Sigmoid colon (tissue), 7 donors: ENCODE measurements around the gene OR7A17. TPM values are rescaled to one million over a fixed set of nuclear protein-coding genes. Genes with fewer than 3 reads are reported as not detected.

ENCODE experiments used
- DNase-seq: peaks from one replicate; pipeline ENCODE4 v3.0.0-alpha.2; 2019
- H3K27ac ChIP-seq, 4 donors: fragments of 200-600 bp; sonication (generic); one replicate each; pipeline ENCODE4 v1.5.1; 2016 to 2019; ENCODE audit warnings: mild to moderate bottlenecking in 1 of 4
- H3K27me3 ChIP-seq, 3 donors: fragments of 200-600 bp; sonication (generic); one replicate each; pipeline ENCODE4 v1.5.1; 2019; ENCODE audit warnings: mild to moderate bottlenecking in 1 of 3
- H3K36me3 ChIP-seq, 4 donors: fragments of 200-600 bp; sonication (generic); one replicate each; pipeline ENCODE4 v1.5.1; 2016 to 2019
- H3K4me1 ChIP-seq, 4 donors: fragments of 200-600 bp; sonication (generic); one replicate each; pipeline ENCODE4 v1.5.1; 2017 to 2019
- H3K4me3 ChIP-seq, 4 donors: fragments of 200-600 bp; sonication (generic); one replicate each; pipeline ENCODE4 v1.5.1; 2017 to 2019; ENCODE audit warnings: mild to moderate bottlenecking in 2 of 4, moderate library complexity in 1 of 4
- H3K9me3 ChIP-seq, 4 donors: fragments of 200-600 bp in 3 of 4; sonication (generic) in 3 of 4; one replicate each; pipeline versions ENCODE4 v1.5.1 to v1.6.1; 2013 to 2019
- EP300 ChIP-seq, 4 donors: sonication (generic); formaldehyde crosslinking; IDR thresholded peaks; one replicate each; pipeline ENCODE4 v1.6.1; 2017; ENCODE audit warnings: antibody characterized with exemption in 4 of 4
- POLR2A ChIP-seq, 2 donors: fragments of 450-650 bp; IDR thresholded peaks; one replicate each; pipeline ENCODE4 v1.6.1; 2016; ENCODE audit warnings: antibody characterized with exemption in 2 of 2, mild to moderate bottlenecking in 2 of 2, moderate library complexity in 2 of 2
- POLR2AphosphoS5 ChIP-seq, 4 donors: sonication (generic); formaldehyde crosslinking; IDR thresholded peaks; one replicate each; pipeline ENCODE4 v1.6.1; 2017; ENCODE audit warnings: antibody characterized with exemption in 4 of 4
- WGBS, 2 donors: extraction: QIAGEN DNeasy Blood & Tissue Kit; methylation state at CpG; one replicate each; pipeline ENCODE4 v1.1.7; 2013; 5-methylcytosine and 5-hydroxymethylcytosine counted together
- intact Hi-C: fragments of 100-400 bp; cut with DNase I; formaldehyde crosslinking; loops from one replicate; pipeline ENCODE4 v1.15.1; 2023
- polyA plus RNA-seq, 3 donors: library from polyadenylated mRNA; stranded (reverse); fragments of 200-250 nt; gene quantifications; one replicate each; pipeline ENCODE4 v1.2.3, GENCODE V29; 2013
- total RNA-seq, 4 donors: library from RNA; depleted of rRNA; stranded (reverse); fragments of >200 nt; gene quantifications; one replicate each; pipeline ENCODE4 v1.1.0, GENCODE V29; 2016
- TF ChIP-seq, protein P1 (sequence below), 4 experiments: fragments of 450-650 bp in 3 of 4; fragments of 200-600 bp in 1 of 4; IDR thresholded peaks; one replicate each; pipeline ENCODE4 v1.5.1; 2016 to 2019; ENCODE audit warnings: antibody characterized with exemption in 4 of 4, mild to moderate bottlenecking in 3 of 4, moderate library complexity in 2 of 4
- donor health status: healthy with polysubstance abuse.
- donor health status: Bipolar disorder and iron deficiency.
- donor health status: healthy.

OR7A17 gene
- total and polyA plus RNA-seq, 7 donors, result not detected

DNA sequence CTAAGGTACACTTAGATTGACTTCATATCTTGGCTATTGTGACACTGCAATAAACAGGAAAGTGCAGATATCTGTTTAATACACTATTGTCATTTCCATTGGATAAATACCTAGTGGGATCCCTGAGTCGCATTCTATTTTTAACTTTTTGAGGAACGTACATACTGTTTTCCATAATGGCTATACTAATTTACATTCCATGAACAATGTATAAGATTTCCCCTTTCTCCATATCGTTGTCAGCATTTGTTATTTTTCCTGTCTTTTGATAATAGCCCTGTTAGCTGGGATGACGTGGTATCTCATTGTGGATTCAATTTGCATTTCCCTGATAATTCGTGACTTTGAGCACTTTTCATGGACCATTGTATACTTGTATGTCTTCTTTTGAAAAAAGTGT lies 17.4 kb downstream of the OR7A17 start:
- Histone ChIP-seq H3K36me3 (no peaks in the 10 kb centered on the region), H3K4me3 (no peak overlapping the region), H3K4me1 (no peaks in the 10 kb centered on the region), H3K27me3 (peaks cover 0 to 9% (median 0%) of the 10 kb centered on the region in 3 donors), H3K9me3 (no peaks in the 10 kb centered on the region), H3K27ac (no peak overlapping the region)
- intact Hi-C loops, result no loop called here
- no peak for DNase-seq
- 80 to 85% methylated on average over 5 of the region's 5 CpGs for WGBS, 2 donors
- no peak for TF ChIP-seq POLR2A (IDR thresholded peaks at IDR 0.05)
- TF ChIP-seq POLR2AphosphoS5 (IDR thresholded peaks at IDR 0.05), result no peak
- TF ChIP-seq, protein P1, sequence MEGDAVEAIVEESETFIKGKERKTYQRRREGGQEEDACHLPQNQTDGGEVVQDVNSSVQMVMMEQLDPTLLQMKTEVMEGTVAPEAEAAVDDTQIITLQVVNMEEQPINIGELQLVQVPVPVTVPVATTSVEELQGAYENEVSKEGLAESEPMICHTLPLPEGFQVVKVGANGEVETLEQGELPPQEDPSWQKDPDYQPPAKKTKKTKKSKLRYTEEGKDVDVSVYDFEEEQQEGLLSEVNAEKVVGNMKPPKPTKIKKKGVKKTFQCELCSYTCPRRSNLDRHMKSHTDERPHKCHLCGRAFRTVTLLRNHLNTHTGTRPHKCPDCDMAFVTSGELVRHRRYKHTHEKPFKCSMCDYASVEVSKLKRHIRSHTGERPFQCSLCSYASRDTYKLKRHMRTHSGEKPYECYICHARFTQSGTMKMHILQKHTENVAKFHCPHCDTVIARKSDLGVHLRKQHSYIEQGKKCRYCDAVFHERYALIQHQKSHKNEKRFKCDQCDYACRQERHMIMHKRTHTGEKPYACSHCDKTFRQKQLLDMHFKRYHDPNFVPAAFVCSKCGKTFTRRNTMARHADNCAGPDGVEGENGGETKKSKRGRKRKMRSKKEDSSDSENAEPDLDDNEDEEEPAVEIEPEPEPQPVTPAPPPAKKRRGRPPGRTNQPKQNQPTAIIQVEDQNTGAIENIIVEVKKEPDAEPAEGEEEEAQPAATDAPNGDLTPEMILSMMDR (IDR thresholded peaks at IDR 0.05), result no peak

DNA sequence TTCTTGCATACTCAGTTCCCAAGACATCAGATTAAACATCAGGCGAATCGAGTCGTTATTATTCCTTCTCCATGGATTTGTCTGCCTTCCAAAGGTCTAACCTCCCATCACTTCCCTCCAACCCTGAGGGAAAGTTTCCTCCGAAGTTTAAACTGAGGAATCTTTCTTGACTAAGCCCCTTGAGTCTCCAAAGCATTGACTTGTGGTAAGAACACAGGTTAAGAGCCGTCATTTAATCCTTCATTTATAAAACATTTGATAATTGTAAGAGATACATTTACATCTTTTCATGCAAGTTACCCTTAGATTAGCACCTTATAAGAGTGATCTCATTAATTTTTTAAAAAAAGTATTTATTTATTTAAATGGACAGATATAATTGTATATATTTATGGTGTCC lies 37.1 kb downstream of the OR7A17 start, which contains the start of gene OR7A10:
OR7A10 (minus strand) TSS at position 101 of the 400 bp plus-strand sequence. CDS start 7,045 bp downstream, outside the sequence.
- no peak within 1 kb of the TSS for H3K27ac ChIP-seq
- no peaks in the 10 kb centered on the region for H3K4me1 ChIP-seq
- H3K4me3 ChIP-seq, result no peak within 1 kb of the TSS
- no peaks in the 10 kb centered on the region for H3K36me3 ChIP-seq
- DNase-seq, result no peak
- intact Hi-C loops, result no loop called here
- WGBS, 2 donors, result 83 to 88% methylated on average over 5 of the region's 5 CpGs
- no peak for TF ChIP-seq POLR2AphosphoS5 (IDR thresholded peaks at IDR 0.05)
- no peak for TF ChIP-seq POLR2A (IDR thresholded peaks at IDR 0.05)
- TF ChIP-seq, protein P1 (IDR thresholded peaks at IDR 0.05), result no peak
- TF ChIP-seq EP300 (IDR thresholded peaks at IDR 0.05), result no peak
- H3K27me3 ChIP-seq, result peaks cover 0 to 5% (median 3%) of the 10 kb centered on the region in 3 donors
- H3K9me3 ChIP-seq, result no peaks in the 10 kb centered on the region

DNA sequence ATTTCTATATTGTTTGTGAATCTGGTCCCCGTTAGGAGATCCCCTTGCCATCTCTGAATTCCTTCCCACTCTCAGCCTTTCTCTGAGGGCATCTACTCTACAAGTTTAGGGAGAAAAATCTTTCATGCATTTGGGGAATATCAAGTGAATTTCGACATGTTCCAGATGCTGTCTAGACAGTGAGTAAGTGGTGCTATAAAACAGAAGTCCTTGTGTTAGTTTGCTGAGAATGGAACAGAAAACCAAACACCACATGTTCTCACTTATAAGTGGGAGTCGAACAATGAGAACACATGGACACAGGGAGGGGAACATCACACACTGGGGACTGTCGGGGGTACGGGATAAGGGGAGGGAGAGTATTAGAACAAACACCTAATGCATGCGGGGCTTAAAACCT lies 42.4 kb downstream of the OR7A17 start:
- peaks cover 0 to 2% (median 0%) of the 10 kb centered on the region in 4 donors for H3K9me3 ChIP-seq
- no peak overlapping the region for H3K27ac ChIP-seq
- H3K36me3 ChIP-seq, result no peaks in the 10 kb centered on the region
- peaks cover 0 to 5% (median 3%) of the 10 kb centered on the region in 3 donors for H3K27me3 ChIP-seq
- no peak for DNase-seq
- intact Hi-C loops, result no loop called here
- TF ChIP-seq POLR2A (IDR thresholded peaks at IDR 0.05), result no peak
- TF ChIP-seq POLR2AphosphoS5 (IDR thresholded peaks at IDR 0.05), result peak in 1 of 4 donors; percentile 43
- TF ChIP-seq EP300 (IDR thresholded peaks at IDR 0.05), result no peak
- TF ChIP-seq, protein P1 (IDR thresholded peaks at IDR 0.05), result no peak
- 63 to 64% methylated on average over 6 of the region's 6 CpGs for WGBS, 2 donors
- no peak overlapping the region for H3K4me3 ChIP-seq
- H3K4me1 ChIP-seq, result no peaks in the 10 kb centered on the region

DNA sequence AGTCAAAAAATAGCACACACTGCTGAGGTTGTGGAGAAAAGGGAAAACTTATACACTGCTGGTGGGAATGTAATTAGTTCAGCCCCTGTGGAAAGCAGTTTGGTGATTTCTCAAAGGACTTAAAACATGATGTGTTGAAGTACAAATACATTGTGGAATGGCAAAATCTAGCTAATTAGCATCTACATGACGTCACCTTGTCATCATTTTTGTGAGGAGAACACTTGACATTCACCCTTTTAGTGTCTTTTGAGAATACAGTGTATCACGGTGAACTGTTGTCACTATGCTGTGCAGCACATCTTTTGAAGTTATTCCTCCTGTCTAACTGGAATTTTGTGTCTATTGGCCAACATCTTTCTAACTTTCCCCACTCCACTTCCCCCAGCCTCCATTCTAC lies 42.8 kb downstream of the OR7A17 start:
- H3K27me3 ChIP-seq, result peaks cover 0 to 5% (median 3%) of the 10 kb centered on the region in 3 donors

More for the DNA sequence above, 42.8 kb downstream of the OR7A17 start:
- TF ChIP-seq EP300 (IDR thresholded peaks at IDR 0.05) (no peak), POLR2AphosphoS5 (IDR thresholded peaks at IDR 0.05) (no peak), POLR2A (IDR thresholded peaks at IDR 0.05) (no peak)
- TF ChIP-seq, protein P1 (IDR thresholded peaks at IDR 0.05), result no peak
- peaks cover 0 to 2% (median 0%) of the 10 kb centered on the region in 4 donors for H3K9me3 ChIP-seq
- no peaks in the 10 kb centered on the region for H3K4me1 ChIP-seq
- no peak overlapping the region for H3K4me3 ChIP-seq
- H3K36me3 ChIP-seq, result no peaks in the 10 kb centered on the region
- no peak for DNase-seq
- intact Hi-C loops, result no loop called here
- 46 to 60% methylated on average over 2 of the region's 2 CpGs for WGBS, 2 donors
- H3K27ac ChIP-seq, result no peak overlapping the region
